HepG2 (cell line): Measurements from ENCODE around the gene PIP5KL1. TPM values are rescaled to one million over a fixed set of nuclear protein-coding genes. Genes with fewer than 3 reads are reported as not detected.
A peak's percentile ranks its signal among the peaks of the same experiment; 100 is the strongest.

ENCODE experiments used
- CTCF ChIP-seq: sonication (generic); formaldehyde crosslinking; IDR thresholded peaks from 2 replicates; pipeline ENCODE4 v1.5.0; 2020; ENCODE audit warnings: mild to moderate bottlenecking, missing genetic modification reagents, moderate library complexity
- DNMT3B ChIP-seq: conservative IDR thresholded peaks from 2 replicates; pipeline ENCODE4 v1.6.1; 2016; ENCODE audit warnings: missing biosample characterization, control low read depth
- DRAP1 ChIP-seq: IDR thresholded peaks from 2 replicates; pipeline ENCODE4 v1.6.1; 2016; ENCODE audit warnings: missing genetic modification reagents, missing compliant biosample characterization
- GATAD2A ChIP-seq: IDR thresholded peaks from 2 replicates; pipeline ENCODE4 v1.6.1; 2016
- HOMEZ ChIP-seq: IDR thresholded peaks from 2 replicates; pipeline ENCODE4 v1.6.1; 2016; ENCODE audit warnings: low read depth
- IRF1 ChIP-seq: sonication (generic); formaldehyde crosslinking; IDR thresholded peaks from 2 replicates; pipeline ENCODE4 v1.4.0; 2020; ENCODE audit warnings: low read depth, mild to moderate bottlenecking, missing genetic modification reagents
- KDM2A ChIP-seq: sonication (generic); formaldehyde crosslinking; IDR thresholded peaks from 2 replicates; pipeline ENCODE4 v1.4.0; 2020; ENCODE audit warnings: low read depth, missing genetic modification reagents, borderline replicate concordance
- MXD1 ChIP-seq: sonication (generic); formaldehyde crosslinking; IDR thresholded peaks from 2 replicates; pipeline ENCODE4 v1.4.0; 2020; ENCODE audit warnings: mild to moderate bottlenecking, missing genetic modification reagents
- RBFOX2 ChIP-seq: fragments of 200-400 bp; formaldehyde crosslinking; IDR thresholded peaks from 2 replicates; pipeline ENCODE4 v1.6.1; 2017; ENCODE audit warnings: low read depth, mild to moderate bottlenecking, low read length
- SMAD3 ChIP-seq: sonication (generic); formaldehyde crosslinking; IDR thresholded peaks from 2 replicates; pipeline ENCODE4 v1.4.0; 2020; ENCODE audit warnings: missing genetic modification reagents
- SMARCC2 ChIP-seq: fragments of 450-650 bp; IDR thresholded peaks from 2 replicates; pipeline ENCODE4 v1.6.1; 2017; ENCODE audit warnings: antibody characterized with exemption, mild to moderate bottlenecking
- ZBTB20 ChIP-seq: sonication (generic); formaldehyde crosslinking; IDR thresholded peaks from 2 replicates; pipeline ENCODE4 v1.8.1; 2023; ENCODE audit warnings: missing genetic modification reagents, low read depth, mild to moderate bottlenecking, borderline replicate concordance
- ZMAT5 ChIP-seq: sonication (generic); formaldehyde crosslinking; IDR thresholded peaks from 2 replicates; pipeline ENCODE4 v1.5.0; 2020; ENCODE audit warnings: mild to moderate bottlenecking, low read depth, missing genetic modification reagents, borderline replicate concordance
- ZNF205 ChIP-seq: IDR thresholded peaks from 2 replicates; pipeline ENCODE4 v1.6.1; 2018; ENCODE audit warnings: missing biosample characterization, missing genetic modification reagents
- ZNF646 ChIP-seq: sonication (generic); formaldehyde crosslinking; IDR thresholded peaks from 2 replicates; pipeline ENCODE4 v1.9.0; 2021; ENCODE audit warnings: mild to moderate bottlenecking, missing genetic modification reagents
- polyA plus RNA-seq, 8 experiments: library from polyadenylated mRNA; depleted of rRNA in 3 of 8; stranded (reverse) in 7 of 8; unstranded in 1 of 8; fragments of >200 nt; fragmentation: Illumina TruSeq in 4 of 8; extraction: Trizol in 4 of 8; gene quantifications; 2 replicates each; pipeline versions ENCODE4 v1.2.1 to v1.2.3, GENCODE V29; 2011 to 2016; ENCODE audit warnings: low read depth in 4 of 8, missing spikeins in 1 of 8, mixed read lengths in 1 of 8; ENCODE audit not compliant: insufficient read depth in 1 of 8
- total RNA-seq, 5 experiments: library from RNA; depleted of rRNA; stranded (reverse); fragments of >200 nt; fragmentation: Illumina TruSeq; extraction: Trizol; gene quantifications; 2 replicates each; pipeline ENCODE4 v1.2.3, GENCODE V29; 2016; ENCODE audit warnings: low read depth in 1 of 5

PIP5KL1 gene
- total and polyA plus RNA-seq, 2 of the 13 experiments (the other 11 are each of a cell fraction or from before 2014, with no cell fraction given), result 0.20 to 0.49 TPM

- no peak for TF ChIP-seq ZNF646
- no peak for TF ChIP-seq HOMEZ (CRISPR knock-in tag)
- TF ChIP-seq ZNF205 (CRISPR knock-in tag), result no peak
- TF ChIP-seq MXD1, result no peak
- peak; percentile 45; the same call in 1 of the 2 replicates for TF ChIP-seq KDM2A (CRISPR knock-in tag)
- TF ChIP-seq ZMAT5 (CRISPR knock-in tag), result no peak
- TF ChIP-seq DNMT3B, result no peak
- TF ChIP-seq ZBTB20 (CRISPR knock-in tag), result no peak
- peak; percentile 59; the same call in 1 of the 2 replicates for TF ChIP-seq RBFOX2
- TF ChIP-seq GATAD2A (CRISPR knock-in tag), result peak; percentile 50; the same call in 1 of the 2 replicates
- TF ChIP-seq SMAD3 (CRISPR knock-in tag), result no peak
- TF ChIP-seq CTCF (CRISPR knock-in tag), result peak; percentile 92
- TF ChIP-seq DRAP1 (CRISPR knock-in tag), result 0 out of 2 replicates have a peak, but pooled peaks have one; percentile 17
- TF ChIP-seq SMARCC2, result no peak
- no peak for TF ChIP-seq IRF1
These were observed 13.2 kb upstream of the PIP5KL1 start (continued) for GRCh38 chr9:127943731-127944144.
